HepG2 (cell line): ENCODE data around the gene TENT5D. TPM values are rescaled to one million over a fixed set of nuclear protein-coding genes. Genes with fewer than 3 reads are reported as not detected.
"Not testable (repeated sequence)": the region's sequence is repeated elsewhere in the genome, so short reads cannot be mapped to it uniquely, and the experiment has no call there.

Experiments
- ATAC-seq: fragments of 200-7000 bp; cut with Tn5 transposase; 3 replicates; pipeline ENCODE4 v1.9.1; 2020; ENCODE audit warnings: mild to moderate bottlenecking, moderate library complexity
- BruUV-seq: library from RNA; stranded (reverse); fragments of 400-500 nt; replicated peaks from 2 replicates; lab custom pipeline; 2021; lab: Mats Ljungman, UMichigan
- CTCF ChIA-PET: fragments of 300-600 bp; formaldehyde crosslinking; extraction: SDS; loops from one replicate; lab custom pipeline; 2021; ENCODE audit warnings: low total read pairs, inconsistent platforms, low intra/inter-chr PET ratio; lab: Yijun Ruan, JAX
- POLR2A ChIA-PET: fragments of 350-600 bp; sonication (Branson Sonifier 250); formaldehyde crosslinking; loops from one replicate; lab custom pipeline; 2020; ENCODE audit warnings: antibody characterized with exemption, inconsistent platforms; lab: Yijun Ruan, JAX
- DNase-seq: peaks from one replicate; pipeline ENCODE4 v3.0.0-alpha.2; 2015; ENCODE audit warnings: low spot score
- FAIRE-seq: peaks from 3 replicates; lab custom pipeline; 2011; peaks lifted over from hg19 to GRCh38; lab: Jason Lieb, UNC
- H2AFZ ChIP-seq: one replicate; pipeline ENCODE4 v1.6.1; 2011; ENCODE audit warnings: low read length, inconsistent platforms
- H3K27ac ChIP-seq: fragments of 300-600 bp; 3 replicates; pipeline ENCODE4 v1.8.0; 2011; ENCODE audit warnings: mixed run types, mild to moderate bottlenecking, mixed read lengths, low read length, inconsistent platforms; ENCODE audit not compliant: insufficient read depth; ENCODE audit errors: extremely low read length
- H3K27me3 ChIP-seq, 2 experiments: fragments of 200-600 bp in 1 of 2; 2 replicates in 1 of 2; 3 replicates in 1 of 2; pipeline versions ENCODE4 v1.6.0 to v1.8.0; 2011; ENCODE audit warnings: low read length in 2 of 2, mild to moderate bottlenecking in 2 of 2, moderate library complexity in 2 of 2, inconsistent platforms in 1 of 2; ENCODE audit not compliant: insufficient read depth in 2 of 2, control insufficient read depth in 1 of 2
- H3K36me3 ChIP-seq, 2 experiments: fragments of 200-600 bp in 1 of 2; replicated peaks in 1 of 2; 2 replicates in 1 of 2; 3 replicates in 1 of 2; pipeline versions ENCODE4 v1.5.1 to v1.8.0; 2011; ENCODE audit warnings: low read length in 2 of 2, inconsistent platforms in 1 of 2; ENCODE audit not compliant: insufficient read depth in 2 of 2, control insufficient read depth in 1 of 2
- H3K4me1 ChIP-seq: 2 replicates; pipeline ENCODE4 v1.5.1; 2012; ENCODE audit warnings: low read length, inconsistent platforms; ENCODE audit not compliant: insufficient read depth
- H3K4me2 ChIP-seq: 2 replicates; pipeline ENCODE4 v1.6.0; 2011; ENCODE audit warnings: low read depth, low read length, inconsistent platforms
- H3K4me3 ChIP-seq, 3 experiments: fragments of 200-600 bp in 1 of 3; sonication (generic), shearing (Covaris generic) in 1 of 3; replicated peaks in 1 of 3; 2 replicates each; pipeline ENCODE4 v1.5.1; 2011 to 2016; ENCODE audit warnings: low read length in 3 of 3, inconsistent platforms in 2 of 3, low read depth in 2 of 3, mild to moderate bottlenecking in 2 of 3, control low read depth in 1 of 3, mixed read lengths in 1 of 3; ENCODE audit not compliant: insufficient read depth in 1 of 3
- H3K79me2 ChIP-seq: one replicate; pipeline ENCODE4 v1.6.1; 2011; ENCODE audit warnings: low read length, inconsistent platforms; ENCODE audit not compliant: insufficient read depth
- H3K9ac ChIP-seq: 2 replicates; pipeline ENCODE4 v1.6.0; 2011; ENCODE audit warnings: mild to moderate bottlenecking, low read depth, low read length, inconsistent platforms; ENCODE audit not compliant: insufficient read depth
- H3K9me3 ChIP-seq: 2 replicates; pipeline ENCODE4 v1.5.1; 2012; ENCODE audit warnings: mild to moderate bottlenecking, low read length
- H4K20me1 ChIP-seq: 2 replicates; pipeline ENCODE4 v1.6.0; 2011; ENCODE audit warnings: inconsistent platforms, mild to moderate bottlenecking, low read length, moderate library complexity; ENCODE audit not compliant: insufficient read depth
- AHR ChIP-seq: IDR thresholded peaks from 2 replicates; pipeline ENCODE4 v1.6.1; 2018; ENCODE audit warnings: missing genetic modification reagents, missing compliant biosample characterization
- DPF2 ChIP-seq: sonication (generic); formaldehyde crosslinking; IDR thresholded peaks from 2 replicates; pipeline ENCODE4 v1.4.0; 2020; ENCODE audit warnings: mild to moderate bottlenecking, low read depth, missing genetic modification reagents, borderline replicate concordance
- EED ChIP-seq: sonication (generic); formaldehyde crosslinking; IDR thresholded peaks from 2 replicates; pipeline ENCODE4 v1.5.0; 2020; ENCODE audit warnings: mild to moderate bottlenecking, missing genetic modification reagents
- MATR3 ChIP-seq: sonication (generic); formaldehyde crosslinking; IDR thresholded peaks from 2 replicates; pipeline ENCODE4 v1.4.0; 2020; ENCODE audit warnings: missing genetic modification reagents
- PAWR ChIP-seq: sonication (generic); formaldehyde crosslinking; IDR thresholded peaks from 2 replicates; pipeline ENCODE4 v1.4.0; 2020; ENCODE audit warnings: missing genetic modification reagents, mild to moderate bottlenecking, borderline replicate concordance
- SP5 ChIP-seq: IDR thresholded peaks from 2 replicates; pipeline ENCODE4 v1.6.1; 2016; ENCODE audit warnings: low read depth, borderline replicate concordance
- TRIM24 ChIP-seq: sonication (generic); formaldehyde crosslinking; IDR thresholded peaks from 2 replicates; pipeline ENCODE4 v1.8.0; 2022; ENCODE audit warnings: mild to moderate bottlenecking, missing genetic modification reagents
- ZNF17 ChIP-seq: sonication (generic); formaldehyde crosslinking; IDR thresholded peaks from 2 replicates; pipeline ENCODE4 v1.5.0; 2020; ENCODE audit warnings: mild to moderate bottlenecking, missing genetic modification reagents
- ZNF441 ChIP-seq: sonication (generic); formaldehyde crosslinking; IDR thresholded peaks from 2 replicates; pipeline ENCODE4 v1.7.0; 2021; ENCODE audit warnings: missing genetic modification reagents, borderline replicate concordance
- ZNF639 ChIP-seq: conservative IDR thresholded peaks from 2 replicates; pipeline ENCODE4 v1.6.1; 2018; ENCODE audit warnings: missing genetic modification reagents
- WGBS: methylation state at CpG from one replicate; pipeline ENCODE4 v1.1.6; 2017; ENCODE audit warnings: low lambda C conversion rate; 5-methylcytosine and 5-hydroxymethylcytosine counted together
- in situ Hi-C: cut with HindIII; loops from 2 replicates; pipeline ENCODE4 v1.10.0; 2017; ENCODE audit warnings: low pct_unique_long_range_greater_than_20kb; ENCODE audit not compliant: extremely low pct_ligation_motif_present
- intact Hi-C: fragments of 100-400 bp; cut with micrococcal nuclease; formaldehyde crosslinking; loops from one replicate; pipeline ENCODE4 v1.10.0; 2022; ENCODE audit not compliant: unreplicated experiment
- polyA plus RNA-seq, 8 experiments: library from polyadenylated mRNA; depleted of rRNA in 3 of 8; stranded (reverse) in 7 of 8; unstranded in 1 of 8; fragments of >200 nt; fragmentation: Illumina TruSeq in 4 of 8; extraction: Trizol in 4 of 8; gene quantifications; 2 replicates each; pipeline versions ENCODE4 v1.2.1 to v1.2.3, GENCODE V29; 2011 to 2016; ENCODE audit warnings: low read depth in 4 of 8, missing spikeins in 1 of 8, mixed read lengths in 1 of 8; ENCODE audit not compliant: insufficient read depth in 1 of 8
- total RNA-seq, 5 experiments: library from RNA; depleted of rRNA; stranded (reverse); fragments of >200 nt; fragmentation: Illumina TruSeq; extraction: Trizol; gene quantifications; 2 replicates each; pipeline ENCODE4 v1.2.3, GENCODE V29; 2016; ENCODE audit warnings: low read depth in 1 of 5
- TF ChIP-seq, protein P1 (sequence below): sonication (generic); formaldehyde crosslinking; IDR thresholded peaks from 2 replicates; pipeline ENCODE4 v1.4.0; 2020; ENCODE audit warnings: missing genetic modification reagents, mild to moderate bottlenecking, borderline replicate concordance

TENT5D gene
- total and polyA plus RNA-seq, 2 of the 13 experiments (the other 11 are each of a cell fraction or from before 2014, with no cell fraction given), result not detected

GRCh38 chrX:80432863-80433262 is 12.6 kb downstream of the TENT5D start:
- no peak overlapping the region for H3K9ac ChIP-seq
- no peak overlapping the region for H3K27ac ChIP-seq
- intact Hi-C loops (no loop called here), in situ Hi-C loops (no loop called here)
- DNase-seq (no peak), FAIRE-seq (no peak), ATAC-seq (no peak)
- no peaks in the 10 kb centered on the region for H3K36me3 ChIP-seq
- H3K4me3 ChIP-seq, result no peak overlapping the region
- no peak overlapping the region for H3K4me2 ChIP-seq
- H3K4me1 ChIP-seq, result no peaks in the 10 kb centered on the region
- H4K20me1 ChIP-seq, result no peaks in the 10 kb centered on the region
- TF ChIP-seq PAWR, result no peak
- no peak for TF ChIP-seq ZNF17 (CRISPR knock-in tag)
- TF ChIP-seq DPF2 (CRISPR knock-in tag), result no peak
- TF ChIP-seq, protein P1, sequence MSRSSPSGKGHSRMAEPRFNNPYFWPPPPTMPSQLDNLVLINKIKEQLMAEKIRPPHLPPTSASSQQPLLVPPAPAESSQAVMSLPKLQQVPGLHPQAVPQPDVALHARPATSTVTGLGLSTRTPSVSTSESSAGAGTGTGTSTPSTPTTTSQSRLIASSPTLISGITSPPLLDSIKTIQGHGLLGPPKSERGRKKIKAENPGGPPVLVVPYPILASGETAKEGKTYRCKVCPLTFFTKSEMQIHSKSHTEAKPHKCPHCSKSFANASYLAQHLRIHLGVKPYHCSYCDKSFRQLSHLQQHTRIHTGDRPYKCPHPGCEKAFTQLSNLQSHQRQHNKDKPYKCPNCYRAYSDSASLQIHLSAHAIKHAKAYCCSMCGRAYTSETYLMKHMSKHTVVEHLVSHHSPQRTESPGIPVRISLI, result no peak
- no peak for TF ChIP-seq ZNF639 (CRISPR knock-in tag)
- TF ChIP-seq MATR3 (CRISPR knock-in tag), result no peak
- TF ChIP-seq SP5 (CRISPR knock-in tag), result no peak
- no peak for TF ChIP-seq TRIM24 (CRISPR knock-in tag)
- no peak for TF ChIP-seq AHR (CRISPR knock-in tag)
- TF ChIP-seq ZNF441 (CRISPR knock-in tag), result no peak
- TF ChIP-seq EED (CRISPR knock-in tag), result no peak
- TF ChIP-seq, all 625 proteins: peak for 0
- no CpG with 5 or more reads among the region's 1 CpG for WGBS
- H2AFZ ChIP-seq, result no peak overlapping the region
- H3K27me3 ChIP-seq, result no peaks in the 10 kb centered on the region
- H3K79me2 ChIP-seq, result no peaks in the 10 kb centered on the region
- H3K9me3 ChIP-seq, result no peaks in the 10 kb centered on the region
- BruUV-seq, result no TSS peak
- CTCF ChIA-PET, result no interaction called here
- POLR2A ChIA-PET, result no interaction called here

DNA sequence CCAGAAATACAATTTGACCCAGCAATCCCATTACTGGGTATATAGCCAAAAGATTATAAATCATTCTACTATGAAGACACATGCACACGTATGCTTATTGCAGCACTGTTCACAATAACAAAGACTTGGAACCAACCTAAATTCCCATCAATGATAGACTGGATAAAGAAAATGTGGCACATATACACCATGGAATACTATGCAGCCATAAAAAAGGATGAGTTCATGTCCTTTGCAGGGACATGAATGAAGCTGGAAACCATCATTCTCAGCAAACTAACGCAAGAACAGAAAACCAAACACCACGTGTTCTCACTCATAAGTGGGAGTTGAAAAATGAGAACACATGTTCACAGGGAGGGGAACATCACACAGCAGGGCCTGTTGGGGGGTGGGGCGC is 47.9 kb downstream of the TENT5D start:
- H2AFZ ChIP-seq, H3K27ac ChIP-seq, H4K20me1 ChIP-seq, FAIRE-seq, H3K9me3 ChIP-seq, H3K36me3 ChIP-seq, in situ Hi-C loops, BruUV-seq, H3K27me3 ChIP-seq, H3K9ac ChIP-seq, intact Hi-C loops, H3K79me2 ChIP-seq, POLR2A ChIA-PET, H3K4me1 ChIP-seq, DNase-seq, CTCF ChIA-PET, ATAC-seq, H3K4me3 ChIP-seq, H3K4me2 ChIP-seq: not testable (repeated sequence)
- WGBS, result 7% methylated on average over 4 of the region's 4 CpGs
